ENCODE results near the gene SECISBP2.

GRCh38 chr9:89387197-89387849, 69.0 kb downstream of the SECISBP2 start:
- TF ChIP-seq CTCF (IDR thresholded peaks at IDR 0.05), result no peak
- no peak for TF ChIP-seq POLR2A (IDR thresholded peaks at IDR 0.05)
